ENCODE results near the gene ASPG. TPM values are rescaled to one million over a fixed set of nuclear protein-coding genes. Genes with fewer than 3 reads are reported as not detected.

The ASPG gene
- total RNA-seq, 1 donor from 2014 or later, result not detected

GRCh38 chr14:104138098-104138717, 52.7 kb downstream of the ASPG start, which contains the start of gene KIF26A:
Gene KIF26A (plus strand): TSS chr14:104138587. CDS start chr14:104138723, 136 bp downstream.
- Histone ChIP-seq H3K4me3 (peak within 1 kb of the TSS; percentile 55 to 57), H3K4me1 (peaks cover 11 to 12% of the 10 kb centered on the region in 2 donors), H3K9me3 (no peaks in the 10 kb centered on the region), H3K27ac (no peak within 1 kb of the TSS), H3K36me3 (no peaks in the 10 kb centered on the region), H3K27me3 (peaks cover 11% of the 10 kb centered on the region)
- intact Hi-C loops (cut with DNase I), result no loop called here
- no peak for TF ChIP-seq CTCF (IDR thresholded peaks at IDR 0.05)
- DNase-seq (ENCODE audit: low spot score in 2 of 2), result peak in 1 of 2 donors; percentile 60

GRCh38 chr14:104138718-104139459, 53.4 kb downstream of the ASPG start:
- Histone ChIP-seq H3K4me1 (peaks cover 11 to 12% of the 10 kb centered on the region in 2 donors), H3K27me3 (peaks cover 11% of the 10 kb centered on the region), H3K36me3 (no peaks in the 10 kb centered on the region), H3K9me3 (no peaks in the 10 kb centered on the region), H3K27ac (no peak overlapping the region), H3K4me3 (peak overlapping the region; percentile 55 to 57)
- intact Hi-C loops (cut with DNase I), result no loop called here
- TF ChIP-seq CTCF (IDR thresholded peaks at IDR 0.05), result no peak
- DNase-seq (ENCODE audit: low spot score in 2 of 2), result peak in 1 of 2 donors; percentile 52

GRCh38 chr14:104139460-104140212, 54.1 kb downstream of the ASPG start:
- intact Hi-C loops (cut with DNase I), result no loop called here
- peak overlapping the region in 1 of 2 donors; percentile 55 for H3K4me3 ChIP-seq
- no peak for TF ChIP-seq CTCF (IDR thresholded peaks at IDR 0.05)
- H3K27ac ChIP-seq, result no peak overlapping the region
- H3K9me3 ChIP-seq, result no peaks in the 10 kb centered on the region
- peaks cover 11% of the 10 kb centered on the region for H3K27me3 ChIP-seq
- peaks cover 11 to 12% of the 10 kb centered on the region in 2 donors for H3K4me1 ChIP-seq
- peak in 1 of 2 donors; percentile 55 for DNase-seq (ENCODE audit: low spot score in 2 of 2)
- no peaks in the 10 kb centered on the region for H3K36me3 ChIP-seq

DNA sequence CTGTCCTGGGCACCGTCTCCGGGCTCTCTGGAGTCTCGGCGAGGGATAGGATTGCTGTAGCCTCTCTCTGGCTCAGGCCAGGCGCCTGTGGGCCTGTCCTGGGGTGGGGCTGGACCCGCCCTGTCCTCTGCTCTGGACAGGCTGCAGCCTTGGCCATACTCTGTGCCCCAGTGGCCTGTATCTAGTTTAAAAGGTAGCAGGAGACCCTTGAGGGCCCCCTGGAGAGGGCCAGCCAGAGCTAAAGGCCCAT, 54.6 kb downstream of the ASPG start:
- intact Hi-C loops (cut with DNase I), result no loop called here
- peaks cover 11% of the 10 kb centered on the region for H3K27me3 ChIP-seq

More for the DNA sequence above, 54.6 kb downstream of the ASPG start:
- Histone ChIP-seq H3K4me1 (peaks cover 11 to 12% of the 10 kb centered on the region in 2 donors), H3K4me3 (no peak overlapping the region), H3K36me3 (no peaks in the 10 kb centered on the region), H3K27ac (no peak overlapping the region), H3K9me3 (no peaks in the 10 kb centered on the region)
- TF ChIP-seq CTCF (IDR thresholded peaks at IDR 0.05), result no peak
- peak in 1 of 2 donors; percentile 41 for DNase-seq (ENCODE audit: low spot score in 2 of 2)

All from ascending aorta (tissue), 2 donors.